ENCODE data around the gene OR2D2. TPM values are rescaled to one million over a fixed set of nuclear protein-coding genes. Genes with fewer than 3 reads are reported as not detected.

Gene OR2D2
- total and polyA plus RNA-seq, 10 of the 15 experiments (the other 5 are each of a cell fraction or from before 2014, with no cell fraction given): not detected

DNA sequence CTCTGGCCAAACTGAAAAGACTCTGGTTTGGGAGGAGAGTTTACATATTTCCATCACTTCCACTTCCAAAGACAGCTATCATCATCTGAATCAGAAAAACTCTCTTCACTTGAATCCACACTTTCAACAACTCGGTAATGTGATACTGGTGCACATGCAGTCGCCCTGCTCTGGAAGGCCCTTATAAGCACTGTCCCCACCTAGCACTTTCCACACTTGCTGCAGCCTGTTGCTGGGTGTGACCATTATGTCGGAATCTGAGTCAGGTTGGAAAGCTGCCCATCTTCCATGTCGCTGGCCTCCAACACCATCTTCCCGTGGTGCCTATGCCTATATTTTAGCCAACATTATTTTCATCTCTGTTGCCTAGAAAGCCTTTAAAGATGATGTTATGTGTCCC is 47.9 kb downstream of the OR2D2 start:
- H2AFZ ChIP-seq (ENCODE audit: control insufficient read depth, low read depth, low read length): no peak overlapping the region
- FAIRE-seq (no peak), DNase-seq (ENCODE audit: low read depth, low spot score) (no peak), ATAC-seq (no peak)
- H3K4me3 ChIP-seq: no peak overlapping the region
- no peak overlapping the region for H3K4me2 ChIP-seq (ENCODE audit: control insufficient read depth, insufficient read depth)
- H3K79me2 ChIP-seq (ENCODE audit: control insufficient read depth, insufficient read depth, low read length): no peaks in the 10 kb centered on the region
- WGBS (ENCODE audit: insufficient coverage, insufficient replicate concordance, low lambda C conversion rate, missing lambda C conversion rate): 58% methylated on average over 5 of the region's 5 CpGs
- intact Hi-C loops (cut with micrococcal nuclease; ENCODE audit: unreplicated experiment) (no loop called here), in situ Hi-C loops (cut with MboI) (no loop called here)
- CTCF ChIA-PET: interaction anchor here (0.9 kb wide), 1 partner anchor 32 kb away, joined by 3 read pairs; no protein-coding TSS in a partner anchor
- no peaks in the 10 kb centered on the region for H3K9me3 ChIP-seq (replicated peaks; ENCODE audit: control insufficient read depth, insufficient read depth, low read length)
- SMC1A ChIA-PET (ENCODE audit: uncharacterized antibody, unreplicated experiment): no interaction called here
- H3K9ac ChIP-seq (ENCODE audit: control insufficient read depth, insufficient read depth, low read length): no peak overlapping the region
- H3K27me3 ChIP-seq (replicated peaks in 1 of 2; ENCODE audit: control insufficient read depth in 2 of 2, insufficient read depth in 2 of 2, low read length in 1 of 2): no peaks in the 10 kb centered on the region; a peak in 1 of 4 replicates
- TF ChIP-seq CHD4 (IDR thresholded peaks at IDR 0.05) (no peak), SRF (IDR thresholded peaks at IDR 0.05; ENCODE audit: low read depth in 2 of 2, low read length in 2 of 2) (no peak), KDM1A (IDR thresholded peaks at IDR 0.05; ENCODE audit: borderline replicate concordance) (no peak), SPI1 (IDR thresholded peaks at IDR 0.05; ENCODE audit: borderline replicate concordance, insufficient read depth, low read depth, low read length) (no peak), FOXK2 (IDR thresholded peaks at IDR 0.05) (no peak)
- TF ChIP-seq, protein P1, sequence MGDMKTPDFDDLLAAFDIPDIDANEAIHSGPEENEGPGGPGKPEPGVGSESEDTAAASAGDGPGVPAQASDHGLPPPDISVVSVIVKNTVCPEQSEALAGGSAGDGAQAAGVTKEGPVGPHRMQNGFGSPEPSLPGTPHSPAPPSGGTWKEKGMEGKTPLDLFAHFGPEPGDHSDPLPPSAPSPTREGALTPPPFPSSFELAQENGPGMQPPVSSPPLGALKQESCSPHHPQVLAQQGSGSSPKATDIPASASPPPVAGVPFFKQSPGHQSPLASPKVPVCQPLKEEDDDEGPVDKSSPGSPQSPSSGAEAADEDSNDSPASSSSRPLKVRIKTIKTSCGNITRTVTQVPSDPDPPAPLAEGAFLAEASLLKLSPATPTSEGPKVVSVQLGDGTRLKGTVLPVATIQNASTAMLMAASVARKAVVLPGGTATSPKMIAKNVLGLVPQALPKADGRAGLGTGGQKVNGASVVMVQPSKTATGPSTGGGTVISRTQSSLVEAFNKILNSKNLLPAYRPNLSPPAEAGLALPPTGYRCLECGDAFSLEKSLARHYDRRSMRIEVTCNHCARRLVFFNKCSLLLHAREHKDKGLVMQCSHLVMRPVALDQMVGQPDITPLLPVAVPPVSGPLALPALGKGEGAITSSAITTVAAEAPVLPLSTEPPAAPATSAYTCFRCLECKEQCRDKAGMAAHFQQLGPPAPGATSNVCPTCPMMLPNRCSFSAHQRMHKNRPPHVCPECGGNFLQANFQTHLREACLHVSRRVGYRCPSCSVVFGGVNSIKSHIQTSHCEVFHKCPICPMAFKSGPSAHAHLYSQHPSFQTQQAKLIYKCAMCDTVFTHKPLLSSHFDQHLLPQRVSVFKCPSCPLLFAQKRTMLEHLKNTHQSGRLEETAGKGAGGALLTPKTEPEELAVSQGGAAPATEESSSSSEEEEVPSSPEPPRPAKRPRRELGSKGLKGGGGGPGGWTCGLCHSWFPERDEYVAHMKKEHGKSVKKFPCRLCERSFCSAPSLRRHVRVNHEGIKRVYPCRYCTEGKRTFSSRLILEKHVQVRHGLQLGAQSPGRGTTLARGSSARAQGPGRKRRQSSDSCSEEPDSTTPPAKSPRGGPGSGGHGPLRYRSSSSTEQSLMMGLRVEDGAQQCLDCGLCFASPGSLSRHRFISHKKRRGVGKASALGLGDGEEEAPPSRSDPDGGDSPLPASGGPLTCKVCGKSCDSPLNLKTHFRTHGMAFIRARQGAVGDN (IDR thresholded peaks at IDR 0.05): no peak
- TF ChIP-seq, protein P2, sequence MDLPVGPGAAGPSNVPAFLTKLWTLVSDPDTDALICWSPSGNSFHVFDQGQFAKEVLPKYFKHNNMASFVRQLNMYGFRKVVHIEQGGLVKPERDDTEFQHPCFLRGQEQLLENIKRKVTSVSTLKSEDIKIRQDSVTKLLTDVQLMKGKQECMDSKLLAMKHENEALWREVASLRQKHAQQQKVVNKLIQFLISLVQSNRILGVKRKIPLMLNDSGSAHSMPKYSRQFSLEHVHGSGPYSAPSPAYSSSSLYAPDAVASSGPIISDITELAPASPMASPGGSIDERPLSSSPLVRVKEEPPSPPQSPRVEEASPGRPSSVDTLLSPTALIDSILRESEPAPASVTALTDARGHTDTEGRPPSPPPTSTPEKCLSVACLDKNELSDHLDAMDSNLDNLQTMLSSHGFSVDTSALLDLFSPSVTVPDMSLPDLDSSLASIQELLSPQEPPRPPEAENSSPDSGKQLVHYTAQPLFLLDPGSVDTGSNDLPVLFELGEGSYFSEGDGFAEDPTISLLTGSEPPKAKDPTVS (IDR thresholded peaks at IDR 0.05; ENCODE audit: low read depth, low read length): no peak
- TF ChIP-seq, protein P3, sequence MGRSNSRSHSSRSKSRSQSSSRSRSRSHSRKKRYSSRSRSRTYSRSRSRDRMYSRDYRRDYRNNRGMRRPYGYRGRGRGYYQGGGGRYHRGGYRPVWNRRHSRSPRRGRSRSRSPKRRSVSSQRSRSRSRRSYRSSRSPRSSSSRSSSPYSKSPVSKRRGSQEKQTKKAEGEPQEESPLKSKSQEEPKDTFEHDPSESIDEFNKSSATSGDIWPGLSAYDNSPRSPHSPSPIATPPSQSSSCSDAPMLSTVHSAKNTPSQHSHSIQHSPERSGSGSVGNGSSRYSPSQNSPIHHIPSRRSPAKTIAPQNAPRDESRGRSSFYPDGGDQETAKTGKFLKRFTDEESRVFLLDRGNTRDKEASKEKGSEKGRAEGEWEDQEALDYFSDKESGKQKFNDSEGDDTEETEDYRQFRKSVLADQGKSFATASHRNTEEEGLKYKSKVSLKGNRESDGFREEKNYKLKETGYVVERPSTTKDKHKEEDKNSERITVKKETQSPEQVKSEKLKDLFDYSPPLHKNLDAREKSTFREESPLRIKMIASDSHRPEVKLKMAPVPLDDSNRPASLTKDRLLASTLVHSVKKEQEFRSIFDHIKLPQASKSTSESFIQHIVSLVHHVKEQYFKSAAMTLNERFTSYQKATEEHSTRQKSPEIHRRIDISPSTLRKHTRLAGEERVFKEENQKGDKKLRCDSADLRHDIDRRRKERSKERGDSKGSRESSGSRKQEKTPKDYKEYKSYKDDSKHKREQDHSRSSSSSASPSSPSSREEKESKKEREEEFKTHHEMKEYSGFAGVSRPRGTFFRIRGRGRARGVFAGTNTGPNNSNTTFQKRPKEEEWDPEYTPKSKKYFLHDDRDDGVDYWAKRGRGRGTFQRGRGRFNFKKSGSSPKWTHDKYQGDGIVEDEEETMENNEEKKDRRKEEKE (IDR thresholded peaks at IDR 0.05): no peak
- H3K36me3 ChIP-seq (ENCODE audit: control insufficient read depth in 2 of 2, insufficient read depth in 2 of 2, low read length in 1 of 2): no peaks in the 10 kb centered on the region
- RAD21 ChIA-PET (ENCODE audit: unreplicated experiment): no interaction called here
- BruUV-seq (replicated peaks): no TSS peak
- POLR2A ChIA-PET: no interaction called here
- H3K27ac ChIP-seq (ENCODE audit: control insufficient read depth, insufficient read depth): no peak overlapping the region
- no peaks in the 10 kb centered on the region for H4K20me1 ChIP-seq (ENCODE audit: control insufficient read depth, insufficient read depth)
- no peaks in the 10 kb centered on the region for H3K4me1 ChIP-seq (ENCODE audit: control insufficient read depth, insufficient read depth, low read length)

All from GM12878 (cell line).